SK-N-SH treated with all-trans-retinoic acid at 6 μM for 48 hours (cell line): Measurements from ENCODE around the gene SNX5.

ENCODE experiments used
- ATAC-seq: fragments of 200-7000 bp; cut with Tn5 transposase; 3 replicates; pipeline ENCODE4 v1.9.1; 2020; ENCODE audit warnings: mild to moderate bottlenecking, moderate library complexity
- ARNTL ChIP-seq: fragments of 450-650 bp; formaldehyde crosslinking; IDR thresholded peaks from 2 replicates; pipeline ENCODE4 v1.5.0; 2020; ENCODE audit warnings: low read depth, mild to moderate bottlenecking, moderate library complexity, borderline replicate concordance
- BACH2 ChIP-seq: fragments of 250-450 bp; sonication (Bioruptor Pico); IDR thresholded peaks from 2 replicates; pipeline ENCODE4 v1.9.0; 2021; ENCODE audit warnings: mild to moderate bottlenecking, borderline replicate concordance
- CSDC2 ChIP-seq: fragments of 250-450 bp; sonication (Bioruptor Pico); IDR thresholded peaks from 2 replicates; pipeline ENCODE4 v1.5.0; 2020; ENCODE audit warnings: mild to moderate bottlenecking, moderate library complexity
- ESRRG ChIP-seq: fragments of 250-450 bp; sonication (Bioruptor Pico); IDR thresholded peaks from 2 replicates; pipeline ENCODE4 v1.6.1; 2021; ENCODE audit warnings: mild to moderate bottlenecking
- GLIS3 ChIP-seq: fragments of 250-450 bp; sonication (Bioruptor Pico); IDR thresholded peaks from 2 replicates; pipeline ENCODE4 v1.5.0; 2020; ENCODE audit warnings: mild to moderate bottlenecking, moderate library complexity
- ISL1 ChIP-seq: fragments of 250-450 bp; sonication (Bioruptor Pico); IDR thresholded peaks from 2 replicates; pipeline ENCODE4 v2.1.2; 2022; ENCODE audit warnings: mild to moderate bottlenecking, moderate library complexity
- OSR1 ChIP-seq: fragments of 250-450 bp; sonication (Bioruptor Pico); IDR thresholded peaks from 2 replicates; pipeline ENCODE4 v1.8.0; 2022; ENCODE audit warnings: moderate library complexity, mild to moderate bottlenecking, inconsistent platforms
- POU6F1 ChIP-seq: fragments of 250-450 bp; sonication (Bioruptor Pico); IDR thresholded peaks from 2 replicates; pipeline ENCODE4 v1.8.0; 2021; ENCODE audit warnings: low read depth, mild to moderate bottlenecking, moderate library complexity, borderline replicate concordance
- PPARA ChIP-seq: fragments of 250-450 bp; sonication (Bioruptor Pico); IDR thresholded peaks from 2 replicates; pipeline ENCODE4 v1.5.0; 2020; ENCODE audit warnings: mild to moderate bottlenecking, borderline replicate concordance
- RARB ChIP-seq: fragments of 250-450 bp; sonication (Bioruptor Pico); IDR thresholded peaks from 2 replicates; pipeline ENCODE4 v1.8.0; 2021; ENCODE audit warnings: mild to moderate bottlenecking, moderate library complexity
- SNAI2 ChIP-seq: fragments of 250-450 bp; sonication (Bioruptor Pico); IDR thresholded peaks from 2 replicates; pipeline ENCODE4 v1.5.0; 2020; ENCODE audit warnings: mild to moderate bottlenecking, moderate library complexity
- TCF4 ChIP-seq: fragments of 250-450 bp; sonication (Bioruptor Pico); IDR thresholded peaks from 2 replicates; pipeline ENCODE4 v1.8.0; 2021; ENCODE audit warnings: mild to moderate bottlenecking, moderate library complexity, borderline replicate concordance
- TOX ChIP-seq: fragments of 250-450 bp; sonication (Bioruptor Pico); IDR thresholded peaks from 2 replicates; pipeline ENCODE4 v1.8.0; 2021; ENCODE audit warnings: mild to moderate bottlenecking, moderate library complexity, borderline replicate concordance
- ZC3H10 ChIP-seq: fragments of 250-450 bp; sonication (Bioruptor Pico); IDR thresholded peaks from 2 replicates; pipeline ENCODE4 v1.5.1; 2021; ENCODE audit warnings: mild to moderate bottlenecking, moderate library complexity
- ZFP3 ChIP-seq: fragments of 250-450 bp; sonication (Bioruptor Pico); IDR thresholded peaks from 2 replicates; pipeline ENCODE4 v1.5.0; 2020; ENCODE audit warnings: mild to moderate bottlenecking, moderate library complexity
- ZFP30 ChIP-seq: fragments of 450-650 bp; formaldehyde crosslinking; IDR thresholded peaks from 2 replicates; pipeline ENCODE4 v1.5.0; 2022; ENCODE audit warnings: mild to moderate bottlenecking, moderate library complexity
- ZNF565 ChIP-seq: fragments of 450-650 bp; formaldehyde crosslinking; conservative IDR thresholded peaks from 2 replicates; pipeline ENCODE4 v1.5.0; 2020; ENCODE audit warnings: low read depth, mild to moderate bottlenecking, moderate library complexity
- ZNF70 ChIP-seq: fragments of 450-650 bp; formaldehyde crosslinking; IDR thresholded peaks from 2 replicates; pipeline ENCODE4 v1.5.0; 2020; ENCODE audit warnings: mild to moderate bottlenecking, moderate library complexity
- ZNF8 ChIP-seq: fragments of 450-650 bp; formaldehyde crosslinking; IDR thresholded peaks from 2 replicates; pipeline ENCODE4 v1.5.0; 2020; ENCODE audit warnings: mild to moderate bottlenecking, moderate library complexity
- TF ChIP-seq, protein P1 (sequence below): fragments of 250-450 bp; sonication (Bioruptor Pico); IDR thresholded peaks from 2 replicates; pipeline ENCODE4 v1.8.0; 2020; ENCODE audit warnings: mild to moderate bottlenecking, moderate library complexity, borderline replicate concordance
- TF ChIP-seq, protein P2 (sequence below): fragments of 250-450 bp; sonication (Bioruptor Pico); IDR thresholded peaks from 2 replicates; pipeline ENCODE4 v1.5.0; 2020; ENCODE audit warnings: mild to moderate bottlenecking, moderate library complexity
- TF ChIP-seq, protein P3 (sequence below): fragments of 250-450 bp; sonication (Bioruptor Pico); IDR thresholded peaks from 2 replicates; pipeline ENCODE4 v1.5.1; 2020; ENCODE audit warnings: low read depth, mild to moderate bottlenecking, moderate library complexity

SNX5 gene

GRCh38 chr20:17919149-17919548 lies 49.4 kb downstream of the SNX5 start:
- TF ChIP-seq RARB: no peak
- TF ChIP-seq, protein P1, sequence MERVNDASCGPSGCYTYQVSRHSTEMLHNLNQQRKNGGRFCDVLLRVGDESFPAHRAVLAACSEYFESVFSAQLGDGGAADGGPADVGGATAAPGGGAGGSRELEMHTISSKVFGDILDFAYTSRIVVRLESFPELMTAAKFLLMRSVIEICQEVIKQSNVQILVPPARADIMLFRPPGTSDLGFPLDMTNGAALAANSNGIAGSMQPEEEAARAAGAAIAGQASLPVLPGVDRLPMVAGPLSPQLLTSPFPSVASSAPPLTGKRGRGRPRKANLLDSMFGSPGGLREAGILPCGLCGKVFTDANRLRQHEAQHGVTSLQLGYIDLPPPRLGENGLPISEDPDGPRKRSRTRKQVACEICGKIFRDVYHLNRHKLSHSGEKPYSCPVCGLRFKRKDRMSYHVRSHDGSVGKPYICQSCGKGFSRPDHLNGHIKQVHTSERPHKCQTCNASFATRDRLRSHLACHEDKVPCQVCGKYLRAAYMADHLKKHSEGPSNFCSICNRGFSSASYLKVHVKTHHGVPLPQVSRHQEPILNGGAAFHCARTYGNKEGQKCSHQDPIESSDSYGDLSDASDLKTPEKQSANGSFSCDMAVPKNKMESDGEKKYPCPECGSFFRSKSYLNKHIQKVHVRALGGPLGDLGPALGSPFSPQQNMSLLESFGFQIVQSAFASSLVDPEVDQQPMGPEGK: no peak
- no peak for TF ChIP-seq TOX (CRISPR knock-in tag)
- no peak for TF ChIP-seq SNAI2 (CRISPR knock-in tag)
- TF ChIP-seq ZNF8 (CRISPR knock-in tag): no peak
- TF ChIP-seq ZFP30 (CRISPR knock-in tag): no peak
- TF ChIP-seq ZNF565 (CRISPR knock-in tag): no peak
- TF ChIP-seq CSDC2 (CRISPR knock-in tag): no peak
- no peak for TF ChIP-seq TCF4 (CRISPR knock-in tag)
- no peak for TF ChIP-seq PPARA
- TF ChIP-seq, protein P2, sequence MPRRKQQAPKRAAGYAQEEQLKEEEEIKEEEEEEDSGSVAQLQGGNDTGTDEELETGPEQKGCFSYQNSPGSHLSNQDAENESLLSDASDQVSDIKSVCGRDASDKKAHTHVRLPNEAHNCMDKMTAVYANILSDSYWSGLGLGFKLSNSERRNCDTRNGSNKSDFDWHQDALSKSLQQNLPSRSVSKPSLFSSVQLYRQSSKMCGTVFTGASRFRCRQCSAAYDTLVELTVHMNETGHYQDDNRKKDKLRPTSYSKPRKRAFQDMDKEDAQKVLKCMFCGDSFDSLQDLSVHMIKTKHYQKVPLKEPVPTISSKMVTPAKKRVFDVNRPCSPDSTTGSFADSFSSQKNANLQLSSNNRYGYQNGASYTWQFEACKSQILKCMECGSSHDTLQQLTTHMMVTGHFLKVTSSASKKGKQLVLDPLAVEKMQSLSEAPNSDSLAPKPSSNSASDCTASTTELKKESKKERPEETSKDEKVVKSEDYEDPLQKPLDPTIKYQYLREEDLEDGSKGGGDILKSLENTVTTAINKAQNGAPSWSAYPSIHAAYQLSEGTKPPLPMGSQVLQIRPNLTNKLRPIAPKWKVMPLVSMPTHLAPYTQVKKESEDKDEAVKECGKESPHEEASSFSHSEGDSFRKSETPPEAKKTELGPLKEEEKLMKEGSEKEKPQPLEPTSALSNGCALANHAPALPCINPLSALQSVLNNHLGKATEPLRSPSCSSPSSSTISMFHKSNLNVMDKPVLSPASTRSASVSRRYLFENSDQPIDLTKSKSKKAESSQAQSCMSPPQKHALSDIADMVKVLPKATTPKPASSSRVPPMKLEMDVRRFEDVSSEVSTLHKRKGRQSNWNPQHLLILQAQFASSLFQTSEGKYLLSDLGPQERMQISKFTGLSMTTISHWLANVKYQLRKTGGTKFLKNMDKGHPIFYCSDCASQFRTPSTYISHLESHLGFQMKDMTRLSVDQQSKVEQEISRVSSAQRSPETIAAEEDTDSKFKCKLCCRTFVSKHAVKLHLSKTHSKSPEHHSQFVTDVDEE (CRISPR knock-in tag): no peak
- TF ChIP-seq, protein P3, sequence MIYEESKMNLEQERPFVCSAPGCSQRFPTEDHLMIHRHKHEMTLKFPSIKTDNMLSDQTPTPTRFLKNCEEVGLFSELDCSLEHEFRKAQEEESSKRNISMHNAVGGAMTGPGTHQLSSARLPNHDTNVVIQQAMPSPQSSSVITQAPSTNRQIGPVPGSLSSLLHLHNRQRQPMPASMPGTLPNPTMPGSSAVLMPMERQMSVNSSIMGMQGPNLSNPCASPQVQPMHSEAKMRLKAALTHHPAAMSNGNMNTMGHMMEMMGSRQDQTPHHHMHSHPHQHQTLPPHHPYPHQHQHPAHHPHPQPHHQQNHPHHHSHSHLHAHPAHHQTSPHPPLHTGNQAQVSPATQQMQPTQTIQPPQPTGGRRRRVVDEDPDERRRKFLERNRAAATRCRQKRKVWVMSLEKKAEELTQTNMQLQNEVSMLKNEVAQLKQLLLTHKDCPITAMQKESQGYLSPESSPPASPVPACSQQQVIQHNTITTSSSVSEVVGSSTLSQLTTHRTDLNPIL: no peak
- TF ChIP-seq ISL1 (CRISPR knock-in tag): no peak
- ATAC-seq: no peak

DNA sequence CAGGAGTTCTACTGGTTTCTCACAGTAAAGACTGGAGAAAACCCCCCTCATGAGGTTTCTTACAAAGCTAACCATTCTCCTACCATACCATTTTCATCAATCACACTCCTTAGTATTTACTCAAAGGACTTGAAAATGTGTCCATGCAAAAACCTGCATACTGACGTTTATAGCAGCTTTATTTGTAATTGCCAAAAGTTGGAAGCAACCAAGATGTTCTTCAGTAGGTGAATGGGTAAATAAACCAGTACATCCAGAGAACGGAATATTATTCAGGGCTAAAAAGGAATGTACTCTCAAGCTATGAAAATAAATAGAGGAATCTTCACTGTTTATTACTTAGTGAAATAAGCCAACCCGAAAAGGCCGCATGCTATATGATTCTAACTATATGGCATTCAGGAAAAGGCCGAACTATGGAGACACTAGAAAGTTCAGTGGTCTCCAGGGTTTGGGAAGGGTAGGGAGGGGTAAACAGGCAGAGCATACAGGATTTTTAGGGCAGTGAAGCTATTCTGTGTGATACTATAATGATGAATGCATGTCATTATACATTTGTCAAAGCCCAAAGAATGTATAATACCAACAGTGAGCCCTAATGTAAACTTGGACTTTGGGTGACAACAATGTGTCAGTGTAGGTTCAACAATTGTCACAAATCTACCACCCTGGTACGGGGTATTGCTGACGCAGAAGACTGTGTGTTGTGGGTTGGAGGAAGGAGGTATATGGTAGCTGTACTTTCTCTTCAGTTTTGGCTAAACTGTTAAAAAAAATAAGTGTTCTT lies 50.6 kb downstream of the SNX5 start:
- ATAC-seq: no peak
- TF ChIP-seq GLIS3 (CRISPR knock-in tag) (no peak), ZNF565 (CRISPR knock-in tag) (no peak), RARB (no peak), ESRRG (CRISPR knock-in tag) (no peak), ZNF70 (CRISPR knock-in tag) (no peak), ZFP30 (CRISPR knock-in tag) (no peak), ARNTL (CRISPR knock-in tag) (no peak), PPARA (no peak), ZFP3 (CRISPR knock-in tag) (no peak)

GRCh38 chr20:17916433-17916891 lies 52.1 kb downstream of the SNX5 start:
- ATAC-seq: no peak
- TF ChIP-seq, protein P2 (CRISPR knock-in tag): no peak
- no peak for TF ChIP-seq POU6F1
- no peak for TF ChIP-seq BACH2 (CRISPR knock-in tag)
- TF ChIP-seq, protein P1: no peak
- no peak for TF ChIP-seq OSR1 (CRISPR knock-in tag)
- no peak for TF ChIP-seq TCF4 (CRISPR knock-in tag)
- no peak for TF ChIP-seq ZNF565 (CRISPR knock-in tag)
- no peak for TF ChIP-seq ISL1 (CRISPR knock-in tag)
- TF ChIP-seq CSDC2 (CRISPR knock-in tag): no peak
- TF ChIP-seq ZNF8 (CRISPR knock-in tag): no peak
- TF ChIP-seq GLIS3 (CRISPR knock-in tag): no peak
- no peak for TF ChIP-seq ARNTL (CRISPR knock-in tag)
- TF ChIP-seq ZFP30 (CRISPR knock-in tag): no peak
- TF ChIP-seq PPARA: no peak
- TF ChIP-seq TOX (CRISPR knock-in tag): no peak
- no peak for TF ChIP-seq ESRRG (CRISPR knock-in tag)
- TF ChIP-seq ZC3H10 (CRISPR knock-in tag): no peak
- TF ChIP-seq, protein P3: no peak
- no peak for TF ChIP-seq ZNF70 (CRISPR knock-in tag)
